LNCaP clone FGC (cell line): Measurements from ENCODE around the gene TCP11L2.
"Not testable (repeated sequence)": the region's sequence is repeated elsewhere in the genome, so short reads cannot be mapped to it uniquely, and the experiment has no call there.

Experiments used
- DNase-seq: peaks from one replicate; pipeline ENCODE4 v3.0.0-alpha.2; 2011; ENCODE audit warnings: low read depth
- H3K4me3 ChIP-seq: 2 replicates; pipeline ENCODE4 v1.5.1; 2011; ENCODE audit warnings: mild to moderate bottlenecking, low read depth, low read length, control low read depth
- TF ChIP-seq, protein P1 (sequence below): IDR thresholded peaks from 2 replicates; pipeline ENCODE4 v1.5.1; 2012; ENCODE audit warnings: mild to moderate bottlenecking; ENCODE audit not compliant: control insufficient read depth, insufficient read depth; ENCODE audit errors: extremely low read depth

The TCP11L2 gene

GRCh38 chr12:106310687-106311086 is 8.2 kb downstream of the TCP11L2 start:
- no peak for DNase-seq
- no peak overlapping the region for H3K4me3 ChIP-seq
- TF ChIP-seq, protein P1, sequence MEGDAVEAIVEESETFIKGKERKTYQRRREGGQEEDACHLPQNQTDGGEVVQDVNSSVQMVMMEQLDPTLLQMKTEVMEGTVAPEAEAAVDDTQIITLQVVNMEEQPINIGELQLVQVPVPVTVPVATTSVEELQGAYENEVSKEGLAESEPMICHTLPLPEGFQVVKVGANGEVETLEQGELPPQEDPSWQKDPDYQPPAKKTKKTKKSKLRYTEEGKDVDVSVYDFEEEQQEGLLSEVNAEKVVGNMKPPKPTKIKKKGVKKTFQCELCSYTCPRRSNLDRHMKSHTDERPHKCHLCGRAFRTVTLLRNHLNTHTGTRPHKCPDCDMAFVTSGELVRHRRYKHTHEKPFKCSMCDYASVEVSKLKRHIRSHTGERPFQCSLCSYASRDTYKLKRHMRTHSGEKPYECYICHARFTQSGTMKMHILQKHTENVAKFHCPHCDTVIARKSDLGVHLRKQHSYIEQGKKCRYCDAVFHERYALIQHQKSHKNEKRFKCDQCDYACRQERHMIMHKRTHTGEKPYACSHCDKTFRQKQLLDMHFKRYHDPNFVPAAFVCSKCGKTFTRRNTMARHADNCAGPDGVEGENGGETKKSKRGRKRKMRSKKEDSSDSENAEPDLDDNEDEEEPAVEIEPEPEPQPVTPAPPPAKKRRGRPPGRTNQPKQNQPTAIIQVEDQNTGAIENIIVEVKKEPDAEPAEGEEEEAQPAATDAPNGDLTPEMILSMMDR: no peak

- no peak overlapping the region for H3K4me3 ChIP-seq
- TF ChIP-seq, protein P1: no peak
- no peak for DNase-seq
Observed at GRCh38 chr12:106311139-106311538, 8.6 kb downstream of the TCP11L2 start.

GRCh38 chr12:106313413-106313812 is 10.9 kb downstream of the TCP11L2 start:
- H3K4me3 ChIP-seq, DNase-seq: not testable (repeated sequence)

- no peak for DNase-seq
- no peak overlapping the region for H3K4me3 ChIP-seq
- TF ChIP-seq, protein P1: no peak
Observed at GRCh38 chr12:106315523-106315922, 13.0 kb downstream of the TCP11L2 start.

DNA sequence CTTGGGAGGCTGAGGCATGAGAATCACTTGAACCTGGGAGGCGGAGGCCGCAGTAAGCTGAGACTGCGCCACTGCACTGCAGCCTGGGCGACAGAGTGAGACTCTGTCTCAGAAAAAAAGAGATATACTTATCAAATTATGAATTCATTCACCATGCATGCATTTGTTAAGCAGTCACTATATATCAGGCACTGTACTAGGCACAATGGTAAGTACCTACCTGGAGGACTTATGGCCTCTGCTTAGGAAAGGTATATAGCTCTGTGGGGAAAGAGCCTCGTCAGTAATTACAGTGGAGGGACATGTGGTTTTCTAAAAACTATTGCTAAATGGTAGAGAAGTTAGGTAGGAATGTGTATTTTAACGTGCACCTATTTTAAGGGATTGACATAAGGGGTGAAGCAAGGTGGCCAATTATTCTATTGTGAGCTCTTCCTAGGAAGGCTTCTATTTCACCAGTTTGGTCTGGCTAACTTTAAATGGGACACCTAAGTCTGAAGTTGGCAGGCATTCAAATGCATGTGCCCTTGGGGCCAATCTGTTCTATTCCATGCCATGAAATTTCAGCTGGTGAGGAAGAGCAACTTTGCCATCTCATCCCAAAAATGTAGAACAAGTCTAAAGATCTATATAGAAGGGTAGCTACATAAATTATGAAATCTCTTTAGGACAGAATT is 15.0 kb downstream of the TCP11L2 start:
- no peak for DNase-seq
- H3K4me3 ChIP-seq: no peak overlapping the region
- TF ChIP-seq, protein P1: no peak

DNA sequence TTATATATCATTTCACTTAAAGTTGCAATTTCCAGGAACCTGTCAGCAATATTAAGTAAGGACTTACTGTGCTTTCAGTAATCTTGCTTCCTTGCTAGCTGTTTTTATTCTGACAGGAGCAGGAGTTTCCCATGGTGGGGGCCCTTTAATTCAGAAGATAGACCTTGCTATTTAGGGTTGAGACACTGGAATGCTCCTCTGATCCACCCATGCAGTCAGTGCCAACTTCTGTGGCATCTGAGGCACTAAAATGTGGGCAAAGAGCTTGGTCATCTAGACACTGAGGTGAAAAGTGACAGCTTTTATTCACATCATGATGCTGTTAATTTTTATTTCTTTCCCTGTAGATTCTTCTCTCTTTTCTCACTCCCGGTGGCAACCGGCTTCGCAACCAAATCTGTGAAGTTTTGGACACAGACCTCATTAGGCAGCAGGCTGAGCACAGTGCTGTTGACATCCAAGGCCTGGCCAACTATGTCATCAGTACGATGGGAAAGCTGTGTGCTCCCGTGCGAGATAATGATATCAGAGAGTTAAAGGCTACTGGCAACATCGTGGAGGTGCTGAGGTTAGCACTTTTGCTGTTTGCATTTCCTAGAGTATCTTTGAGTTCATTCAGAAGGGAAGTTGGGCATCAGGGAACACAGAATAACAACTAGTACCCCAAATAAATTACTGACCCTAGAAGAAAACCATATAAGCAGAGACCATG is 18.8 kb downstream of the TCP11L2 start:
- TF ChIP-seq, protein P1: no peak
- no peak overlapping the region for H3K4me3 ChIP-seq
- DNase-seq: no peak

- TF ChIP-seq, protein P1: no peak
- no peak for DNase-seq
Observed at GRCh38 chr12:106323537-106323936, 21.0 kb downstream of the TCP11L2 start.

More at GRCh38 chr12:106323537-106323936, 21.0 kb downstream of the TCP11L2 start:
- no peak overlapping the region for H3K4me3 ChIP-seq
